Transverse colon (tissue), 4 donors: ENCODE results near the gene TMC7. TPM values are rescaled to one million over a fixed set of nuclear protein-coding genes. Genes with fewer than 3 reads are reported as not detected.

Experiments
- DNase-seq: peaks from one replicate; pipeline ENCODE4 v3.0.0-alpha.2; 2019
- H3K27ac ChIP-seq, 4 donors: fragments of 200-600 bp; sonication (generic); 2 replicates each; pipeline ENCODE4 v1.5.1; 2016 to 2018; ENCODE audit warnings: inconsistent platforms in 4 of 4
- H3K27me3 ChIP-seq: fragments of 200-600 bp; sonication (generic); 2 replicates; pipeline ENCODE4 v1.5.1; 2017; ENCODE audit warnings: inconsistent platforms
- H3K36me3 ChIP-seq, 4 donors: fragments of 200-600 bp; sonication (generic); 2 replicates each; pipeline ENCODE4 v1.5.1; 2017 to 2019; ENCODE audit warnings: inconsistent platforms in 4 of 4
- H3K4me1 ChIP-seq, 4 donors: fragments of 200-600 bp; sonication (generic); 2 replicates each; pipeline ENCODE4 v1.5.1; 2017 to 2020; ENCODE audit warnings: inconsistent platforms in 4 of 4
- H3K4me3 ChIP-seq, 4 donors: fragments of 200-600 bp; sonication (generic); 1 replicate in 1 of 4; 2 replicates in 3 of 4; pipeline versions ENCODE4 v1.5.1 to v1.6.1; 2017 to 2019; ENCODE audit warnings: inconsistent platforms in 4 of 4
- H3K9me3 ChIP-seq, 2 donors: fragments of 200-600 bp; sonication (generic); 2 replicates each; pipeline ENCODE4 v1.5.1; 2017 to 2019; ENCODE audit warnings: inconsistent platforms in 2 of 2
- EP300 ChIP-seq: sonication (generic); formaldehyde crosslinking; IDR thresholded peaks from one replicate; pipeline ENCODE4 v1.6.1; 2017; ENCODE audit warnings: antibody characterized with exemption, low read depth
- POLR2A ChIP-seq: fragments of 450-650 bp; IDR thresholded peaks from one replicate; pipeline ENCODE4 v1.6.1; 2016; ENCODE audit warnings: antibody characterized with exemption, mild to moderate bottlenecking, moderate library complexity
- POLR2AphosphoS5 ChIP-seq, 3 donors: sonication (generic); formaldehyde crosslinking; IDR thresholded peaks; one replicate each; pipeline ENCODE4 v1.6.1; 2016; ENCODE audit warnings: antibody characterized with exemption in 3 of 3
- WGBS, 2 donors: methylation state at CpG; one replicate each; pipeline ENCODE4 v1.1.5; 2018; ENCODE audit warnings: low coverage in 1 of 2; 5-methylcytosine and 5-hydroxymethylcytosine counted together
- in situ Hi-C, 4 donors: fragments of 200-750 bp; cut with MboI; loops; one replicate each; pipeline versions ENCODE4 v1.15.0 to v1.15.1; 2017; ENCODE audit warnings: low sequenced_read_pairs in 3 of 4, low pct_ligation_motif_present in 1 of 4, low pct_unique_long_range_greater_than_20kb in 1 of 4
- intact Hi-C: fragments of 100-400 bp; cut with DNase I; formaldehyde crosslinking; loops from one replicate; pipeline ENCODE4 v1.15.1; 2023; ENCODE audit warnings: low total_unique reads
- total RNA-seq, 4 donors: library from RNA; depleted of rRNA; stranded (reverse); fragments of >200 nt; gene quantifications; one replicate each; pipeline ENCODE4 v1.1.0, GENCODE V29; 2016
- TF ChIP-seq, protein P1 (sequence below), 5 experiments: fragments of 200-600 bp in 3 of 5; fragments of 450-650 bp in 2 of 5; sonication (generic) in 3 of 5; IDR thresholded peaks; 1 replicate in 2 of 5; 2 replicates in 3 of 5; pipeline ENCODE4 v1.5.1; 2016 to 2017; ENCODE audit warnings: antibody characterized with exemption in 5 of 5, inconsistent platforms in 3 of 5, mild to moderate bottlenecking in 2 of 5, moderate library complexity in 1 of 5

TMC7 gene
- total RNA-seq, 4 donors from 2014 or later, result 4.4 to 9.7 (median 6.2) TPM

DNA sequence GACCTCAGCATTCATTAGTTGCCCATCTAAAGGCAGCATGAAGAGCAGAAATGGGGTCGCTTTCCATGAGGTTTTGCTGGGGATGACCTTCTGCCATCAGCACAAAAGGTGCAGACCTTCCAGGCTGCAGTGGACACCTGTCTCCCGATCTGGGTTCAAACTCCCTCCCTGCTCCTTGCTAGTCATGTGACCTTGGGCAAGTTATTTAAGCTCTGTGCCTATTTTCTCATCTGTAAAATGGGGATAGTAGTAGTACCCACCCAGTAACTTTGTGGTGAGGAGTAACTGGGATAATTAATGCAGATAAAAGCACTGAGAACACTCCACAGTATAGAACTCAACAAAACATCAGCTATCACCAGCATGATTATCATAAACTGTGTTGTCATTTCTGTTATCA lies 62.3 kb downstream of the TMC7 start:
- in situ Hi-C loops, result no loop called here
- Histone ChIP-seq H3K9me3 (no peaks in the 10 kb centered on the region), H3K36me3 (no peaks in the 10 kb centered on the region), H3K4me1 (no peaks in the 10 kb centered on the region), H3K27ac (no peak overlapping the region), H3K27me3 (no peaks in the 10 kb centered on the region), H3K4me3 (no peak overlapping the region)
- no peak for DNase-seq
- 92% methylated on average over 2 of the region's 2 CpGs; no CpG with 5 or more reads in 1 of the 2 donors for WGBS, 2 donors
- intact Hi-C loops, result no loop called here
- TF ChIP-seq, protein P1, sequence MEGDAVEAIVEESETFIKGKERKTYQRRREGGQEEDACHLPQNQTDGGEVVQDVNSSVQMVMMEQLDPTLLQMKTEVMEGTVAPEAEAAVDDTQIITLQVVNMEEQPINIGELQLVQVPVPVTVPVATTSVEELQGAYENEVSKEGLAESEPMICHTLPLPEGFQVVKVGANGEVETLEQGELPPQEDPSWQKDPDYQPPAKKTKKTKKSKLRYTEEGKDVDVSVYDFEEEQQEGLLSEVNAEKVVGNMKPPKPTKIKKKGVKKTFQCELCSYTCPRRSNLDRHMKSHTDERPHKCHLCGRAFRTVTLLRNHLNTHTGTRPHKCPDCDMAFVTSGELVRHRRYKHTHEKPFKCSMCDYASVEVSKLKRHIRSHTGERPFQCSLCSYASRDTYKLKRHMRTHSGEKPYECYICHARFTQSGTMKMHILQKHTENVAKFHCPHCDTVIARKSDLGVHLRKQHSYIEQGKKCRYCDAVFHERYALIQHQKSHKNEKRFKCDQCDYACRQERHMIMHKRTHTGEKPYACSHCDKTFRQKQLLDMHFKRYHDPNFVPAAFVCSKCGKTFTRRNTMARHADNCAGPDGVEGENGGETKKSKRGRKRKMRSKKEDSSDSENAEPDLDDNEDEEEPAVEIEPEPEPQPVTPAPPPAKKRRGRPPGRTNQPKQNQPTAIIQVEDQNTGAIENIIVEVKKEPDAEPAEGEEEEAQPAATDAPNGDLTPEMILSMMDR (IDR thresholded peaks at IDR 0.05), result no peak
- TF ChIP-seq EP300 (no peak), POLR2AphosphoS5 (IDR thresholded peaks at IDR 0.05) (no peak)

DNA sequence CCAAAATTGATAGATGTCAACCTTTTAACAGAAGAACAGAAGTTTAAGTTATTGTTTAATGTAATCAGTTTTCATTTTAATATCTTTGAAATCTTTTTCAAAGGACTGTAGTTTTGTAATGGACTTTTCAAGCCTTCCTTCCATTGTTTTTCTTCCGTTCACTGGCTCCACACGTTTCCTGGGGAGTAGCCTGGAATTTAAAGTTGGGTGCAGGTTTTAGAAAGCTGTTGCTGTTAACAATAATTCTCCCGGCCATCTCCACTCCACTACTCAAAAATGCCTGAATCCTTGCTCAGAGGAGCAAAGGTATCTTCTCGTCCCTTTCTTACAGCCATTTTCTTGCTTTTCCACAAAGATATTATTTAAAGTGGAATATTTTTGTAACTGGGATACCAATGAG lies 79.0 kb downstream of the TMC7 start:
- H3K9me3 ChIP-seq, result no peaks in the 10 kb centered on the region
- no peak overlapping the region for H3K27ac ChIP-seq
- WGBS, 2 donors, result 66 to 75% methylated on average over 4 of the region's 4 CpGs
- intact Hi-C loops, result no loop called here
- H3K27me3 ChIP-seq, result no peaks in the 10 kb centered on the region
- H3K36me3 ChIP-seq, result no peaks in the 10 kb centered on the region
- DNase-seq, result no peak
- TF ChIP-seq POLR2A (no peak), POLR2AphosphoS5 (IDR thresholded peaks at IDR 0.05) (no peak), EP300 (no peak)
- TF ChIP-seq, protein P1 (IDR thresholded peaks at IDR 0.05), result no peak
- no peak overlapping the region for H3K4me3 ChIP-seq
- in situ Hi-C loops, result no loop called here
- peaks cover 0 to 5% (median 2%) of the 10 kb centered on the region in 4 donors for H3K4me1 ChIP-seq

DNA sequence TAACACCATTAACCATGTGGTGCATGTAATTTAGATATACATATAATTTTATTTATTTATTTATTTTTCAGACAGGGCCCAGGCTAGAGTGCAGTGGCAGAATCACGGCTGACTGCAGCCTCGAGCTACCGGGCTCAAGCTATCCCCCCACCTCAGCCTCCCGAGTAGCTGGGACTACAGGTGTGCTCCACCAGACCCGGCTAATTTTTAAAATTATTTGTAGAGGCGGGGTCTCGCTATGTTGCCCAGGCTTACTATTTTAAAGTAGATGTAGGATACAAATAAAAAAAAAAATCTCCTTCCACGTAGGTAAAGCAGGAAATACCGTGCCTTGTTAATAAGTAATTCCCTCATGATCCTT lies 83.2 kb downstream of the TMC7 start:
- in situ Hi-C loops (no loop called here), intact Hi-C loops (no loop called here)
- no peaks in the 10 kb centered on the region for H3K27me3 ChIP-seq
- no peak for DNase-seq
- H3K4me3 ChIP-seq, result peak overlapping the region in 3 of 4 donors; percentile 75 to 98 (median 83)
- TF ChIP-seq EP300, result no peak
- TF ChIP-seq, protein P1 (IDR thresholded peaks at IDR 0.05), result no peak
- TF ChIP-seq POLR2A, result no peak
- TF ChIP-seq POLR2AphosphoS5 (IDR thresholded peaks at IDR 0.05), result no peak
- H3K9me3 ChIP-seq, result no peaks in the 10 kb centered on the region
- peak overlapping the region; percentile 98 to 100 (median 100) for H3K27ac ChIP-seq
- 52 to 54% methylated on average over 9 of the region's 9 CpGs for WGBS, 2 donors
- H3K36me3 ChIP-seq, result no peaks in the 10 kb centered on the region
- H3K4me1 ChIP-seq, result peaks cover 4 to 17% (median 12%) of the 10 kb centered on the region in 4 donors

DNA sequence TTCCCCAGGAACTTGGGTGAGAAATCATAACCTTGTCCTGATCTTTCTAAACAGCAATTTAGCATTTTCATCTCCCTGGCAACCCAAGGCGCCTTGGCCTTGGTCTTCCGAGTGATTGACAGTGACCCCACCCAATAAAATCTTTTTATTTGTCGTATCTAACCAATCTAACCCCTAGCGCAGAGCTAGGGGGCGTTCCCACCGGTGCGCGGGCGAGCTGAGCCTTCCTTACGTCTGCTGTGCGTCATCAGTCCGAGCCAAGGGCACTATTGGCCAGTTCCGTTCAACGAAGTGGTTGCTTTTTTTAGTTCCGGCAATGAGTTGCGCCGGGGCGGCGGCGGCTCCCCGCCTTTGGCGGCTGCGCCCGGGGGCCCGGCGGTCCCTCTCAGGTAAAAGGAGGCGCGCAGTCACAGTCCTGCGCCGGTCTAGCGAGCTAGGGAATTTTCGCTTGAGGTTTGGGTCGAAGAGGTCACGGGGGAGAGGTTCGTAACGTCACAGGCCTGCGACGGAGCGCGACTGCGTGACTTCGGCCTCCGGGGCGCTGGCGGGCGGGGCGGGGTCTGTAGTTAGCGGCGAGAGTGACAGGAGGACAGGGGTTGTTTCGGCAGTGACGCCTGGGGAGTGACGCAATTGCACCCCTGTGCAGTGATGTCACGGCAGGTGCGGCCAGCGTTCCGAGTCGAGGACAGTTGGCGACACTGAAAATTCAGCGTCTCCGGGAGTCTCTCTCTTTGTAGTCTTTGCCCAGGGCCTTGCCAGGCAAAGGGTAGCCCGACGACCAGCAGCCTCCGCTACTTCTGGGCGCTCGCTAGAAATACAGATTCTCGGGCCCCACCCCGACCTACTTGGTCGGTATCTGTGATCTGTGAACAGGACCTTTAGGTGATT lies 83.9 kb downstream of the TMC7 start, which contains the start of gene COQ7:
Gene COQ7, plus strand, starts transcription at position 266 of the 888 bp plus-strand sequence. Its CDS starts 51 bp downstream, at position 317.
- no peaks in the 10 kb centered on the region for H3K9me3 ChIP-seq
- 0 to 1% methylated on average over 1 to 52 of the region's 68 CpGs for WGBS, 2 donors
- in situ Hi-C loops, result no loop called here
- no peaks in the 10 kb centered on the region for H3K27me3 ChIP-seq
- H3K4me3 ChIP-seq, result peak within 1 kb of the TSS; percentile 75 to 98 (median 90)
- TF ChIP-seq POLR2A (peak; percentile 63), EP300 (no peak), POLR2AphosphoS5 (IDR thresholded peaks at IDR 0.05) (peak; percentile 26 to 80 (median 71))
- TF ChIP-seq, protein P1 (IDR thresholded peaks at IDR 0.05), result peak in 2 of 5 experiments; percentile 10 to 32
- DNase-seq, result peak; percentile 98
- intact Hi-C loops, result no loop called here
- peaks cover 4 to 17% (median 12%) of the 10 kb centered on the region in 4 donors for H3K4me1 ChIP-seq
- H3K36me3 ChIP-seq, result peaks cover 0 to 2% (median 0%) of the 10 kb centered on the region in 4 donors
- peak within 1 kb of the TSS; percentile 98 to 100 (median 100) for H3K27ac ChIP-seq
